Neural progenitor cell (in vitro differentiated cells): ENCODE data around the gene SPAG9.

Source experiments
- CTCF ChIP-seq: fragments of 200-600 bp; sonication (generic); IDR thresholded peaks from 2 replicates; pipeline ENCODE4 v1.5.1; 2017; ENCODE audit warnings: antibody characterized with exemption, mild to moderate bottlenecking
- EZH2 ChIP-seq: fragments of 200-600 bp; sonication (generic); IDR thresholded peaks from 2 replicates; pipeline ENCODE4 v1.6.1; 2017; ENCODE audit warnings: antibody characterized with exemption, mild to moderate bottlenecking, moderate library complexity

- TF ChIP-seq CTCF (no peak), EZH2 (no peak)
Observed at GRCh38 chr17:51059781-51060180, 60.9 kb downstream of the SPAG9 start.
